K562 (cell line): Measurements from ENCODE around the gene SNCB. TPM values are rescaled to one million over a fixed set of nuclear protein-coding genes. Genes with fewer than 3 reads are reported as not detected.

Source experiments
- ATAC-seq: fragments of 200-7000 bp; cut with Tn5 transposase; 3 replicates; pipeline ENCODE4 v1.9.1; 2020; ENCODE audit warnings: moderate library complexity
- BruUV-seq: library from RNA; stranded (reverse); fragments of 400-500 nt; replicated peaks from 2 replicates; lab custom pipeline; 2021; lab: Mats Ljungman, UMichigan
- CTCF ChIA-PET: fragments of 300-600 bp; formaldehyde crosslinking; extraction: SDS; loops from one replicate; lab custom pipeline; 2021; ENCODE audit warnings: low intra/inter-chr PET ratio; lab: Yijun Ruan, JAX
- POLR2A ChIA-PET: fragments of 300-600, 350-650 bp; sonication (Branson Sonifier 250); formaldehyde crosslinking; extraction: SDS; loops from one replicate; lab custom pipeline; 2021; ENCODE audit warnings: antibody characterized with exemption, inconsistent platforms; lab: Yijun Ruan, JAX
- DNase-seq, 4 experiments: peaks; one replicate each; pipeline versions ENCODE4 v3.0.0 to v3.0.0-alpha.2; 2011 to 2018; ENCODE audit warnings: low spot score in 3 of 4, mixed read lengths in 3 of 4; ENCODE audit errors: extremely low read depth in 1 of 4
- FAIRE-seq: peaks from 2 replicates; lab custom pipeline; 2011; peaks lifted over from hg19 to GRCh38; lab: Jason Lieb, UNC
- H2AFZ ChIP-seq: 2 replicates; pipeline ENCODE4 v1.6.0; 2011; ENCODE audit warnings: low read depth, low read length, control low read depth, inconsistent platforms
- H3K27ac ChIP-seq: fragments of 200-600 bp; 3 replicates; pipeline ENCODE4 v1.8.0; 2011; ENCODE audit warnings: low read depth, mild to moderate bottlenecking, control low read depth, inconsistent platforms, low read length, moderate library complexity, mixed read lengths; ENCODE audit errors: extremely low read depth
- H3K27me3 ChIP-seq, 2 experiments: fragments of 300-600 bp in 1 of 2; 2 replicates in 1 of 2; 3 replicates in 1 of 2; pipeline versions ENCODE4 v1.6.0 to v1.8.0; 2011; ENCODE audit warnings: inconsistent platforms in 2 of 2, low read length in 2 of 2, mild to moderate bottlenecking in 1 of 2, mixed read lengths in 1 of 2, moderate library complexity in 1 of 2; ENCODE audit not compliant: control insufficient read depth in 2 of 2, insufficient read depth in 2 of 2
- H3K36me3 ChIP-seq: fragments of 300-600 bp; 3 replicates; pipeline ENCODE4 v1.8.0; 2011; ENCODE audit warnings: mild to moderate bottlenecking, low read length, inconsistent platforms; ENCODE audit not compliant: control insufficient read depth, insufficient read depth
- H3K4me1 ChIP-seq, 2 experiments: fragments of 200-600 bp in 1 of 2; replicated peaks in 1 of 2; 2 replicates in 1 of 2; 3 replicates in 1 of 2; pipeline versions ENCODE4 v1.5.1 to v1.8.0; 2011; ENCODE audit warnings: inconsistent platforms in 2 of 2, low read length in 2 of 2, mild to moderate bottlenecking in 1 of 2, mixed read lengths in 1 of 2, moderate library complexity in 1 of 2; ENCODE audit not compliant: control insufficient read depth in 2 of 2, insufficient read depth in 2 of 2
- H3K4me2 ChIP-seq: 2 replicates; pipeline ENCODE4 v1.6.1; 2011; ENCODE audit warnings: low read length, control low read depth, inconsistent platforms, mixed read lengths; ENCODE audit not compliant: insufficient read depth
- H3K4me3 ChIP-seq: fragments of 200-600 bp; sonication (generic), shearing (Covaris generic); 2 replicates; pipeline ENCODE4 v1.5.1; 2016; ENCODE audit warnings: control low read depth, inconsistent platforms
- H3K79me2 ChIP-seq: fragments of 200-600 bp; 3 replicates; pipeline ENCODE4 v1.8.0; 2011; ENCODE audit warnings: low read length, inconsistent platforms; ENCODE audit not compliant: control insufficient read depth, insufficient read depth
- H3K9ac ChIP-seq, 2 experiments: 2 replicates each; pipeline versions ENCODE4 v1.6.0 to v1.6.1; 2011; ENCODE audit warnings: low read depth in 2 of 2, low read length in 2 of 2, control low read depth in 1 of 2, inconsistent platforms in 1 of 2, mild to moderate bottlenecking in 1 of 2, mixed read lengths in 1 of 2; ENCODE audit not compliant: insufficient read depth in 1 of 2
- H3K9me1 ChIP-seq: one replicate; pipeline ENCODE4 v1.6.0; 2011; ENCODE audit warnings: inconsistent platforms, mild to moderate bottlenecking, low read length, moderate library complexity; ENCODE audit not compliant: control insufficient read depth, insufficient read depth
- H3K9me3 ChIP-seq: replicated peaks from 2 replicates; pipeline ENCODE4 v1.5.1; 2011; ENCODE audit warnings: low read depth, low read length, inconsistent platforms; ENCODE audit not compliant: control insufficient read depth, insufficient read depth
- H4K20me1 ChIP-seq: replicated peaks from 2 replicates; pipeline ENCODE4 v1.6.1; 2011; ENCODE audit warnings: low read length, inconsistent platforms, mixed read lengths; ENCODE audit not compliant: control insufficient read depth, insufficient read depth
- BCOR ChIP-seq: fragments of 450-650 bp; IDR thresholded peaks from 2 replicates; pipeline ENCODE4 v1.6.1; 2016
- ETV5 ChIP-seq: sonication (generic); formaldehyde crosslinking; IDR thresholded peaks from 2 replicates; pipeline ENCODE4 v1.4.0; 2020; ENCODE audit warnings: low read depth, mild to moderate bottlenecking, missing genetic modification reagents
- KAT7 ChIP-seq: sonication (generic); formaldehyde crosslinking; IDR thresholded peaks from 2 replicates; pipeline ENCODE4 v1.8.0; 2022; ENCODE audit warnings: missing genetic modification reagents, mild to moderate bottlenecking, borderline replicate concordance
- MEF2A ChIP-seq: IDR thresholded peaks from 2 replicates; pipeline ENCODE4 v1.6.1; 2011; ENCODE audit warnings: low read depth, mild to moderate bottlenecking, low read length, moderate library complexity; ENCODE audit not compliant: control insufficient read depth
- MTA1 ChIP-seq: fragments of 450-650 bp; IDR thresholded peaks from 2 replicates; pipeline ENCODE4 v1.6.1; 2017; ENCODE audit warnings: borderline replicate concordance
- RBM17 ChIP-seq: fragments of 200-400 bp; formaldehyde crosslinking; IDR thresholded peaks from 2 replicates; pipeline ENCODE4 v1.6.1; 2017; ENCODE audit warnings: low read depth, mild to moderate bottlenecking, low read length, borderline replicate concordance
- RBM39 ChIP-seq: fragments of 200-400 bp; formaldehyde crosslinking; optimal IDR thresholded peaks from 2 replicates; pipeline ENCODE3; 2018; ENCODE audit warnings: low read depth, low read length
- RCOR1 ChIP-seq, 2 experiments: IDR thresholded peaks; 2 replicates each; pipeline ENCODE4 v1.6.1; 2012; ENCODE audit warnings: low read depth in 2 of 2, low read length in 2 of 2, borderline replicate concordance in 1 of 2, improper control_type of control experiment in 1 of 2
- SAFB ChIP-seq: fragments of 200-400 bp; formaldehyde crosslinking; IDR thresholded peaks from 2 replicates; pipeline ENCODE4 v1.6.1; 2017; ENCODE audit warnings: low read depth, low read length, borderline replicate concordance
- SIN3B ChIP-seq: fragments of 450-650 bp; IDR thresholded peaks from 2 replicates; pipeline ENCODE4 v1.6.1; 2017; ENCODE audit warnings: low read depth, mild to moderate bottlenecking, moderate library complexity
- ZC3H8 ChIP-seq: fragments of 450-650 bp; IDR thresholded peaks from 2 replicates; pipeline ENCODE4 v1.6.1; 2017
- ZKSCAN3 ChIP-seq: fragments of 250-450 bp; sonication (Bioruptor Pico); IDR thresholded peaks from 2 replicates; pipeline ENCODE4 v1.4.0; 2020
- ZNF277 ChIP-seq: fragments of 250-450 bp; sonication (Bioruptor Pico); IDR thresholded peaks from 2 replicates; pipeline ENCODE4 v1.8.0; 2022; ENCODE audit warnings: inconsistent platforms, mild to moderate bottlenecking, moderate library complexity, borderline replicate concordance
- ZNF57 ChIP-seq: fragments of 450-650 bp; formaldehyde crosslinking; IDR thresholded peaks from 2 replicates; pipeline ENCODE4 v1.4.0; 2020; ENCODE audit warnings: mild to moderate bottlenecking, moderate library complexity
- ZNF609 ChIP-seq: sonication (generic); formaldehyde crosslinking; IDR thresholded peaks from 2 replicates; pipeline ENCODE4 v1.8.1; 2023; ENCODE audit warnings: missing genetic modification reagents, mild to moderate bottlenecking, borderline replicate concordance
- ZNF79 ChIP-seq: fragments of 250-450 bp; sonication (Bioruptor Pico); IDR thresholded peaks from 2 replicates; pipeline ENCODE4 v1.4.0; 2020; ENCODE audit warnings: low read depth, mild to moderate bottlenecking, moderate library complexity
- WGBS: fragments of 100-300 bp; shearing (Covaris generic); methylation state at CpG from one replicate; pipeline ENCODE4 v1.1.6; 2016; ENCODE audit warnings: low coverage, mixed read lengths; ENCODE audit not compliant: insufficient coverage; ENCODE audit errors: missing lambda C conversion rate; 5-methylcytosine and 5-hydroxymethylcytosine counted together
- in situ Hi-C: fragments of 300-500 bp; cut with MboI; formaldehyde crosslinking; loops from 4 replicates; pipeline ENCODE4 v1.15.0; 2018; ENCODE audit warnings: inconsistent platforms, mixed read lengths
- intact Hi-C: fragments of 100-400 bp; cut with micrococcal nuclease; formaldehyde crosslinking; loops from 2 replicates; pipeline ENCODE4 v1.14.2; 2022
- polyA plus RNA-seq, 8 experiments: library from polyadenylated mRNA; depleted of rRNA in 4 of 8; stranded (reverse) in 5 of 8; unstranded in 3 of 8; fragments of >200 nt; fragmentation: Nextera tagmentation in 2 of 8; fragmentation: Illumina TruSeq in 1 of 8; extraction: Ambion mirVana in 2 of 8; extraction: Trizol in 1 of 8; gene quantifications; 2 replicates each; pipeline versions ENCODE4 v1.2.1 to v1.2.3, GENCODE V29; 2011 to 2014; ENCODE audit warnings: inconsistent platforms in 1 of 8, missing spikeins in 1 of 8
- total RNA-seq, 7 experiments: library from RNA; depleted of rRNA in 6 of 7; stranded (reverse); fragments of >200 nt in 6 of 7; fragmentation: Illumina TruSeq in 2 of 7; extraction: Trizol in 2 of 7; gene quantifications; 2 replicates each; pipeline versions ENCODE4 v1.2.1 to v1.2.3, GENCODE V29; 2011 to 2021; ENCODE audit warnings: low replicate concordance in 1 of 7
- TF ChIP-seq, protein P1 (sequence below): fragments of 250-450 bp; sonication (Bioruptor Pico); IDR thresholded peaks from 2 replicates; pipeline ENCODE4 v1.6.1; 2021; ENCODE audit warnings: mild to moderate bottlenecking

Gene SNCB
- total and polyA plus RNA-seq, 9 of the 15 experiments (the other 6 are each of a cell fraction or from before 2014, with no cell fraction given): not detected

DNA sequence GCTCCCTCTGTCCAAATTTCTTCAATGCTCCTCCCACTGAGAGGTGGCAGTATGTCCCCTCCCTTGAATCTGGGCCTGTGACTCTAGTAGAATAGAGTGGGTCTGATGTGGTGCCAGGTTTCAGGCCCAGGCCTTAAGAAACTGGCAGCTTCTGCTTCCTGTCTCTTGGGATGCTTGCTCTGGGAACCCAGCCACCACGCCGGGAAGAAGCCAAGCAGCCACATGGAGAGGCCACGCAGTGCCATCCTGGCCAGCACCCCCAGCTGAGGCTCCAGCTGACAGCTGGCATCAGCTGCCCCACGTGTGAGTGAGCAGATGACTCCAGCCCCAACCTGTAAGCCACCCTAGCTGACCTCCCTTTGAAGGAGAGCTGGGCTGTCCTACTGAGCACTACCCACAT, 9.6 kb upstream of the SNCB start:
- H4K20me1 ChIP-seq: peaks cover 4% of the 10 kb centered on the region; the same call in 1 of the 2 replicates
- H3K4me2 ChIP-seq: no peak overlapping the region
- ATAC-seq: no peak
- no peak for FAIRE-seq
- POLR2A ChIA-PET: interaction anchor here (1.2 to 1.6 kb wide), 2 partner anchors 8 to 18 kb away, joined by 3 read pairs; no protein-coding TSS in a partner anchor
- H3K9me3 ChIP-seq: no peaks in the 10 kb centered on the region
- H3K36me3 ChIP-seq: no peaks in the 10 kb centered on the region
- H3K27me3 ChIP-seq: peaks cover 27 to 41% of the 10 kb centered on the region in 2 experiments
- no peak overlapping the region for H3K4me3 ChIP-seq
- CTCF ChIA-PET: no interaction called here
- no peak for DNase-seq
- WGBS: 24% methylated on average over 4 of the region's 4 CpGs
- peaks cover 12 to 22% of the 10 kb centered on the region in 2 experiments; a peak in 4 of 5 replicates for H3K4me1 ChIP-seq
- no TSS peak for BruUV-seq
- H3K27ac ChIP-seq: no peak overlapping the region
- H3K79me2 ChIP-seq: no peaks in the 10 kb centered on the region
- TF ChIP-seq MEF2A: no peak
- no peak for TF ChIP-seq ZNF609 (CRISPR knock-in tag)
- TF ChIP-seq ETV5 (CRISPR knock-in tag): no peak
- no peak for TF ChIP-seq RCOR1 (IDR thresholded peaks at IDR 0.05; ENCODE audit: borderline replicate concordance in 1 of 2, low read depth in 2 of 2, low read length in 2 of 2)
- no peak for TF ChIP-seq ZC3H8
- no peak for TF ChIP-seq ZKSCAN3
- no peak for TF ChIP-seq ZNF79 (CRISPR knock-in tag)
- TF ChIP-seq RBM17: no peak
- TF ChIP-seq SIN3B: no peak
- no peak for TF ChIP-seq BCOR
- no peak for TF ChIP-seq ZNF57
- TF ChIP-seq ZNF277 (CRISPR knock-in tag): no peak
- no peak for TF ChIP-seq KAT7
- no peak for TF ChIP-seq RBM39
- TF ChIP-seq, protein P1, sequence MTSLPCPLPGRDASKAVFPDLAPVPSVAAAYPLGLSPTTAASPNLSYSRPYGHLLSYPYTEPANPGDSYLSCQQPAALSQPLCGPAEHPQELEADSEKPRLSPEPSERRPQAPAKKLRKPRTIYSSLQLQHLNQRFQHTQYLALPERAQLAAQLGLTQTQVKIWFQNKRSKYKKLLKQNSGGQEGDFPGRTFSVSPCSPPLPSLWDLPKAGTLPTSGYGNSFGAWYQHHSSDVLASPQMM: no peak
- TF ChIP-seq MTA1: no peak
- TF ChIP-seq SAFB: no peak
- TF ChIP-seq, all 486 proteins: peak for 0
- H3K9ac ChIP-seq: peak overlapping the region in 1 of 2 experiments; percentile 45; a peak in 1 of 4 replicates
- intact Hi-C loops: loop anchor here (10.0 kb wide), 1 partner anchor 65 kb away; no protein-coding TSS in a partner anchor
- no peak overlapping the region for H2AFZ ChIP-seq
- H3K9me1 ChIP-seq: no peaks in the 10 kb centered on the region
- in situ Hi-C loops: no loop called here
